K562 (cell line): ENCODE results near the gene PAQR8.

ENCODE experiments used
- ARHGAP35 ChIP-seq: fragments of 450-650 bp; IDR thresholded peaks from 2 replicates; pipeline ENCODE4 v1.6.1; 2018; ENCODE audit not compliant: partially characterized antibody
- BRF1 ChIP-seq: IDR thresholded peaks from 3 replicates; pipeline ENCODE4 v1.6.1; 2011; ENCODE audit warnings: borderline replicate concordance, mild to moderate bottlenecking; ENCODE audit not compliant: insufficient read length; ENCODE audit errors: extremely low read depth
- CHD2 ChIP-seq: IDR thresholded peaks from 2 replicates; pipeline ENCODE4 v1.6.1; 2011; ENCODE audit warnings: low read depth, low read length
- CREB1 ChIP-seq, 2 experiments: sonication (generic) in 1 of 2; formaldehyde crosslinking in 1 of 2; IDR thresholded peaks; 2 replicates each; pipeline versions ENCODE4 v1.6.1 to v1.8.0; 2012 to 2022; ENCODE audit warnings: inconsistent platforms in 1 of 2, mild to moderate bottlenecking in 1 of 2, missing genetic modification reagents in 1 of 2, moderate library complexity in 1 of 2
- EP400 ChIP-seq: fragments of 450-650 bp; IDR thresholded peaks from 2 replicates; pipeline ENCODE4 v1.6.1; 2017; ENCODE audit warnings: antibody characterized with exemption, mild to moderate bottlenecking, moderate library complexity
- RBM17 ChIP-seq: fragments of 200-400 bp; formaldehyde crosslinking; IDR thresholded peaks from 2 replicates; pipeline ENCODE4 v1.6.1; 2017; ENCODE audit warnings: low read depth, mild to moderate bottlenecking, low read length, borderline replicate concordance
- SP1 ChIP-seq: sonication (generic); formaldehyde crosslinking; IDR thresholded peaks from 2 replicates; pipeline ENCODE4 v1.8.1; 2022; ENCODE audit warnings: mild to moderate bottlenecking, missing genetic modification reagents
- TAF7 ChIP-seq: fragments of 450-650 bp; IDR thresholded peaks from 2 replicates; pipeline ENCODE4 v1.6.1; 2016; ENCODE audit warnings: missing genetic modification characterization, missing compliant biosample characterization
- TEAD2 ChIP-seq: fragments of 450-650 bp; IDR thresholded peaks from 2 replicates; pipeline ENCODE4 v1.6.1; 2016; ENCODE audit warnings: missing genetic modification characterization, control low read depth, missing compliant biosample characterization
- TF ChIP-seq, protein P1 (sequence below), 3 experiments: IDR thresholded peaks in 2 of 3; conservative IDR thresholded peaks in 1 of 3; 2 replicates each; pipeline ENCODE4 v1.5.1; 2011 to 2012; ENCODE audit warnings: low read length in 3 of 3, mild to moderate bottlenecking in 3 of 3, control low read depth in 2 of 3, improper control_type of control experiment in 1 of 3, inconsistent platforms in 1 of 3, low read depth in 1 of 3, mixed read lengths in 1 of 3, moderate library complexity in 1 of 3; ENCODE audit not compliant: insufficient read depth in 2 of 3
- TF ChIP-seq, protein P2 (sequence below): sonication (generic); formaldehyde crosslinking; IDR thresholded peaks from 2 replicates; pipeline ENCODE4 v1.8.1; 2023; ENCODE audit warnings: missing genetic modification reagents, mild to moderate bottlenecking, borderline replicate concordance

DNA sequence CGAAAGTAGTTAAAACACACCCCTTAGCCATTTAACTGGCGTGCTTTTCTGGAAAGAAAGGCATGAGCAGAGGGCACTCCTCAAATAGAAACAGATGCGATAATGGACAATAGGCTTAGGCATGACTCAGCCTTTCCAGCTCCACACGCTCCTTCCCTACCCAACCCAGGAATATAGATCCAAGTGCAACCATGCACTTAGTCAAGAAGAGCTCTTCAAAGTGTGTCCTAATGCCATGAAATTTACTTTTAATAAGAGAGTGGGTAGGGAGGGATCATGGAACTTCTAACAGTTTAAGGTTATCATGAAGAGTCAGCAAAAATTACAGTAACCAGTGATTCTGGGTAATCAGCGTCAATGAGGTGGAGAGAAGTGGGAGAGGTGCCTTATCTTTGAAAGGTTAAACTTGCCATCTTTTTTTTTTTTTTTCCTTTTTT is 55.7 kb downstream of the PAQR8 start:
- TF ChIP-seq, protein P1, sequence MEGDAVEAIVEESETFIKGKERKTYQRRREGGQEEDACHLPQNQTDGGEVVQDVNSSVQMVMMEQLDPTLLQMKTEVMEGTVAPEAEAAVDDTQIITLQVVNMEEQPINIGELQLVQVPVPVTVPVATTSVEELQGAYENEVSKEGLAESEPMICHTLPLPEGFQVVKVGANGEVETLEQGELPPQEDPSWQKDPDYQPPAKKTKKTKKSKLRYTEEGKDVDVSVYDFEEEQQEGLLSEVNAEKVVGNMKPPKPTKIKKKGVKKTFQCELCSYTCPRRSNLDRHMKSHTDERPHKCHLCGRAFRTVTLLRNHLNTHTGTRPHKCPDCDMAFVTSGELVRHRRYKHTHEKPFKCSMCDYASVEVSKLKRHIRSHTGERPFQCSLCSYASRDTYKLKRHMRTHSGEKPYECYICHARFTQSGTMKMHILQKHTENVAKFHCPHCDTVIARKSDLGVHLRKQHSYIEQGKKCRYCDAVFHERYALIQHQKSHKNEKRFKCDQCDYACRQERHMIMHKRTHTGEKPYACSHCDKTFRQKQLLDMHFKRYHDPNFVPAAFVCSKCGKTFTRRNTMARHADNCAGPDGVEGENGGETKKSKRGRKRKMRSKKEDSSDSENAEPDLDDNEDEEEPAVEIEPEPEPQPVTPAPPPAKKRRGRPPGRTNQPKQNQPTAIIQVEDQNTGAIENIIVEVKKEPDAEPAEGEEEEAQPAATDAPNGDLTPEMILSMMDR (IDR thresholded peaks at IDR 0.05 in 2 of 3, conservative IDR thresholded peaks at IDR 0.05 in 1 of 3; ENCODE audit: insufficient read depth in 2 of 3, low read depth in 1 of 3, low read length in 3 of 3), result no peak
- TF ChIP-seq EP400 (peak; percentile 37), ARHGAP35 (no peak), CREB1 (IDR thresholded peaks at IDR 0.05) (no peak), CREB1 (CRISPR knock-in tag; IDR thresholded peaks at IDR 0.05) (no peak), CHD2 (no peak), TEAD2 (tag) (no peak), SP1 (CRISPR knock-in tag) (no peak), RBM17 (no peak), BRF1 (no peak), TAF7 (tag) (no peak)
- TF ChIP-seq, protein P2, sequence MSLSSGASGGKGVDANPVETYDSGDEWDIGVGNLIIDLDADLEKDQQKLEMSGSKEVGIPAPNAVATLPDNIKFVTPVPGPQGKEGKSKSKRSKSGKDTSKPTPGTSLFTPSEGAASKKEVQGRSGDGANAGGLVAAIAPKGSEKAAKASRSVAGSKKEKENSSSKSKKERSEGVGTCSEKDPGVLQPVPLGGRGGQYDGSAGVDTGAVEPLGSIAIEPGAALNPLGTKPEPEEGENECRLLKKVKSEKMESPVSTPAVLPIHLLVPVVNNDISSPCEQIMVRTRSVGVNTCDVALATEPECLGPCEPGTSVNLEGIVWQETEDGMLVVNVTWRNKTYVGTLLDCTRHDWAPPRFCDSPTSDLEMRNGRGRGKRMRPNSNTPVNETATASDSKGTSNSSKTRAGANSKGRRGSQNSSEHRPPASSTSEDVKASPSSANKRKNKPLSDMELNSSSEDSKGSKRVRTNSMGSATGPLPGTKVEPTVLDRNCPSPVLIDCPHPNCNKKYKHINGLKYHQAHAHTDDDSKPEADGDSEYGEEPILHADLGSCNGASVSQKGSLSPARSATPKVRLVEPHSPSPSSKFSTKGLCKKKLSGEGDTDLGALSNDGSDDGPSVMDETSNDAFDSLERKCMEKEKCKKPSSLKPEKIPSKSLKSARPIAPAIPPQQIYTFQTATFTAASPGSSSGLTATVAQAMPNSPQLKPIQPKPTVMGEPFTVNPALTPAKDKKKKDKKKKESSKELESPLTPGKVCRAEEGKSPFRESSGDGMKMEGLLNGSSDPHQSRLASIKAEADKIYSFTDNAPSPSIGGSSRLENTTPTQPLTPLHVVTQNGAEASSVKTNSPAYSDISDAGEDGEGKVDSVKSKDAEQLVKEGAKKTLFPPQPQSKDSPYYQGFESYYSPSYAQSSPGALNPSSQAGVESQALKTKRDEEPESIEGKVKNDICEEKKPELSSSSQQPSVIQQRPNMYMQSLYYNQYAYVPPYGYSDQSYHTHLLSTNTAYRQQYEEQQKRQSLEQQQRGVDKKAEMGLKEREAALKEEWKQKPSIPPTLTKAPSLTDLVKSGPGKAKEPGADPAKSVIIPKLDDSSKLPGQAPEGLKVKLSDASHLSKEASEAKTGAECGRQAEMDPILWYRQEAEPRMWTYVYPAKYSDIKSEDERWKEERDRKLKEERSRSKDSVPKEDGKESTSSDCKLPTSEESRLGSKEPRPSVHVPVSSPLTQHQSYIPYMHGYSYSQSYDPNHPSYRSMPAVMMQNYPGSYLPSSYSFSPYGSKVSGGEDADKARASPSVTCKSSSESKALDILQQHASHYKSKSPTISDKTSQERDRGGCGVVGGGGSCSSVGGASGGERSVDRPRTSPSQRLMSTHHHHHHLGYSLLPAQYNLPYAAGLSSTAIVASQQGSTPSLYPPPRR (CRISPR knock-in tag), result no peak
